T-helper 17 cell (primary cell): ENCODE data around the gene DND1. TPM values are rescaled to one million over a fixed set of nuclear protein-coding genes. Genes with fewer than 3 reads are reported as not detected.
A peak's percentile ranks its signal among the peaks of the same experiment; 100 is the strongest.
"Not testable (repeated sequence)": the region's sequence is repeated elsewhere in the genome, so short reads cannot be mapped to it uniquely, and the experiment has no call there.

Experiments
- ATAC-seq: fragments of 150-1000 bp; cut with Tn5 transposase; 2 replicates; pipeline ENCODE4 v1.10.0; 2021; ENCODE audit warnings: mild to moderate bottlenecking, moderate library complexity
- DNase-seq, 3 donors: peaks; one replicate each; pipeline versions ENCODE4 v3.0.0 to v3.0.0-alpha.2; 2020 to 2021
- H3K9me3 ChIP-seq: one replicate; pipeline ENCODE4 v1.7.0; 2013; ENCODE audit warnings: low read length, mild to moderate bottlenecking; ENCODE audit not compliant: control insufficient read depth, poor library complexity, severe bottlenecking
- H3K27ac Mint-ChIP-seq: one replicate; pipeline ENCODE4 v1.8.0; 2022; ENCODE audit warnings: mild to moderate bottlenecking, moderate library complexity, mixed read lengths
- H3K27me3 Mint-ChIP-seq: one replicate; pipeline ENCODE4 v1.8.0; 2022; ENCODE audit warnings: mixed read lengths
- H3K36me3 Mint-ChIP-seq: one replicate; pipeline ENCODE4 v1.8.0; 2022; ENCODE audit warnings: low read depth, mixed read lengths
- H3K4me1 Mint-ChIP-seq: one replicate; pipeline ENCODE4 v1.8.0; 2022; ENCODE audit warnings: mild to moderate bottlenecking, mixed read lengths
- H3K4me3 Mint-ChIP-seq: one replicate; pipeline ENCODE4 v1.8.0; 2022; ENCODE audit warnings: mild to moderate bottlenecking, moderate library complexity, mixed read lengths
- total RNA-seq, 4 donors: library from RNA in 2 of 4; stranded (reverse) in 2 of 4; gene quantifications; one replicate each; pipeline ENCODE4 v1.2.3 and lab custom pipeline; 2022 to 2026

The DND1 gene
- total RNA-seq, 2 donors from 2014 or later: 1.2 to 1.9 TPM

DNA sequence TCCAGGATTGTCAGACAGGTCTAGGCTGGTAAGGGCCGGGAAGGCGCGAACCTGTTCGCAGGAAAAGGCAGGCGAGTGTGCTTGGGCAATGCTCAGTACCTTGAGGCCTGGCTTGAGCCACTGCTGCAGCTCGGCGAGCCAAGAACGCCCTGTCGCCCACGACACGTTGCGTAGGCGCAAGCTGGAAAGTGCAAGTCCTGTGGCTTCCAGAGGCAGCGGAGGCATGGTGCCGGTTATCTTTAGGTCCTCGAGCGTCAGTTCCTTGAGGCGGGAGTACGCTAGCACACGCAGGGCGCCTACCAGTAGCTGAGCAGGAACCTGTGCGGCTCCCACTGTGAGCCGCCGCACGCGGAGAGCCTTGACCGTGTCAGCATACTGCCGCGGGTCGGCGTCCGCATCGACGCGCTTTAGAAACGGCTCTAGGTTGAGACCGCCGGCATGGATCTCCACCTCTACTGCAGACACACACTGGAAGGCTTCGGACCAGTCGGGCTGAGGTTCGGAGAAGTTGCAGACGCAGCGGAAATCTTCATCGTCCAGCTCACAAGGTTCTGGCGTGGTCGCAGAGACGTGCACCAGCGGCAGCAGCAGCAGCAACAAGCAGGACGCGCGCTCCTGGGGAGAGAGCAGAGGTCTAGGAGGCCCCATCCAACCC lies 40.9 kb downstream of the DND1 start:
- peak overlapping the region; percentile 86 for H3K27ac Mint-ChIP-seq
- H3K4me3 Mint-ChIP-seq: peak overlapping the region; percentile 92
- peaks cover 28% of the 10 kb centered on the region for H3K4me1 Mint-ChIP-seq
- peaks cover 10% of the 10 kb centered on the region for H3K27me3 Mint-ChIP-seq
- ATAC-seq (peak; percentile 85), DNase-seq (peak; percentile 20 to 34 (median 23))
- H3K36me3 Mint-ChIP-seq: peaks cover 3% of the 10 kb centered on the region
- no peaks in the 10 kb centered on the region for H3K9me3 ChIP-seq

- peaks cover 10% of the 10 kb centered on the region for H3K27me3 Mint-ChIP-seq
- H3K4me3 Mint-ChIP-seq: peak overlapping the region; percentile 92
- DNase-seq (peak in 2 of 3 donors; percentile 13 to 21), ATAC-seq (peak; percentile 79)
- H3K4me1 Mint-ChIP-seq: peaks cover 27% of the 10 kb centered on the region
- H3K27ac Mint-ChIP-seq: peak overlapping the region; percentile 86
- no peaks in the 10 kb centered on the region for H3K9me3 ChIP-seq
- peaks cover 3% of the 10 kb centered on the region for H3K36me3 Mint-ChIP-seq
These were observed 41.5 kb downstream of the DND1 start for GRCh38 chr5:140631831-140632365.

- ATAC-seq (no peak), DNase-seq (no peak)
- H3K4me3 Mint-ChIP-seq: peak overlapping the region; percentile 82
- peaks cover 3% of the 10 kb centered on the region for H3K36me3 Mint-ChIP-seq
- H3K27me3 Mint-ChIP-seq: peaks cover 10% of the 10 kb centered on the region
- H3K4me1 Mint-ChIP-seq: peaks cover 25% of the 10 kb centered on the region
- H3K9me3 ChIP-seq: no peaks in the 10 kb centered on the region
- peak overlapping the region; percentile 14 for H3K27ac Mint-ChIP-seq
These were observed 42.3 kb downstream of the DND1 start for GRCh38 chr5:140631036-140631417.

GRCh38 chr5:140630292-140631035 lies 42.9 kb downstream of the DND1 start:
- DNase-seq (no peak), ATAC-seq (no peak)
- Mint-ChIP-seq H3K4me3 (peak overlapping the region; percentile 82), H3K36me3 (peaks cover 3% of the 10 kb centered on the region), H3K27me3 (peaks cover 10% of the 10 kb centered on the region), H3K27ac (peak overlapping the region; percentile 14), H3K4me1 (peaks cover 25% of the 10 kb centered on the region)
- no peaks in the 10 kb centered on the region for H3K9me3 ChIP-seq

- H3K27ac Mint-ChIP-seq: no peak overlapping the region
- no peak for ATAC-seq
- H3K27me3 Mint-ChIP-seq: peaks cover 10% of the 10 kb centered on the region
- H3K9me3 ChIP-seq: no peaks in the 10 kb centered on the region
- peaks cover 3% of the 10 kb centered on the region for H3K36me3 Mint-ChIP-seq
- H3K4me3 Mint-ChIP-seq: no peak overlapping the region
- H3K4me1 Mint-ChIP-seq: peaks cover 21% of the 10 kb centered on the region
- DNase-seq: no peak
These were observed 44.7 kb downstream of the DND1 start for GRCh38 chr5:140628711-140629110.

DNA sequence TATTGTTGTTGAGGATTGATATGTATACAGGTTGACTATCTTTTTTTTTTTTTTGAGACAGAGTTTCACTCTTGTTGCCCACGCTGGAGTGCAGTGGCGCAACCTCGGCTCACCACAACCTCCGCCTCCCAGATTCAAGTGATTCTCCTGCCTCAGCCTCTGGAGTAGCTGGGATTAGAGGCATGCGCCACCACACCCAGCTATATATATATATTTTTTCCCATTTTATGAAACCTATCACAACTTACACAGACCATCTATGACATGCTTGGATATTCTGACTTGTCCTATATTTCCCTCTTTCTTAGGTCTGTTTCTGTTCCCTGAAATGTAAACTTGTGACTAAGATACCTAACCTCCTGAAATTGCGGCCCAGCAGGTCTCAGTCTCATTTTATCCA lies 45.4 kb downstream of the DND1 start:
- Mint-ChIP-seq H3K27me3 (peaks cover 10% of the 10 kb centered on the region), H3K36me3 (peaks cover 3% of the 10 kb centered on the region), H3K4me1 (peaks cover 15% of the 10 kb centered on the region), H3K27ac (no peak overlapping the region), H3K4me3 (no peak overlapping the region)
- no peaks in the 10 kb centered on the region for H3K9me3 ChIP-seq
- DNase-seq (no peak), ATAC-seq (no peak)

DNA sequence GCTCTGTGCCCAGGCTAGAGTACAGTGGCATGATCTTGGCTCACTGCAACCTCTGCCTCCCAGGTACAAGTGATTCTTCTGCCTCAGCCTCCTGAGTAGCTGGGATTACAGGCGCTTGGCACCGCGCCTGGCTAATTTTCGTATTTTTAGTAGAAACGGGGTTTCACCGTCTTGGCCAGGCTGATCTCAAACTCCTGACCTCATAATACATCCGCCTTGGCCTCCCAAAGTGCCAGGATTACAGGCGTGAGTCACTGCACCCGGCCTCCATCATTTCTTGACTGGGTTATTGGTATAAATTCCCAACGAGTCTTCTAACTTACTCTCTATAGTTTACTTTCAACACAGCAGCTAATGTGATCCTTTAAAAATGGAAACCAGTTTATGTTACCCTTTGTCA lies 48.5 kb downstream of the DND1 start:
- H3K27ac Mint-ChIP-seq, H3K4me3 Mint-ChIP-seq, H3K9me3 ChIP-seq, H3K36me3 Mint-ChIP-seq, H3K4me1 Mint-ChIP-seq, ATAC-seq, DNase-seq: not testable (repeated sequence)
- H3K27me3 Mint-ChIP-seq: peaks cover 19% of the 10 kb centered on the region

DNA sequence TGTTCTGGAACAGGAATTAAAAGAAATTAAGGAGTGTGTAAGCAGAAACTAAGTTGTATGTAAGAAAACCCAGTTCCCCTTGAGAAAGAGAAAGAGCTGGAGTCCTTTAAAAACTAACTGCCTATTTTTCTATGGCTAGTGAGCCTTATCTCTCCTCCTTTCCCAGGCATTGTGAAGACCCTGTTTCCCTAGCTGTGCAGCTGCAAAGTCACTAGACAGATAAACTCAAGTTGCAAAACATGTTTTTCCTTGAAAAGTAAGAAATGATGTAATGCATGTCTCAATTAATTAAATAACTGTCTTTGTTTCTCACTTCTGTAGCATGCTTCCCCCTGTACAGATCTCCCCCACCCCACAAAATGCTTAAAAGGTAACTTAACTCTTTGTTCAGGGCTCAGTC lies 50.3 kb downstream of the DND1 start:
- H3K27ac Mint-ChIP-seq, H3K4me3 Mint-ChIP-seq, H3K4me1 Mint-ChIP-seq, DNase-seq, ATAC-seq, H3K9me3 ChIP-seq, H3K36me3 Mint-ChIP-seq: not testable (repeated sequence)
- peaks cover 21% of the 10 kb centered on the region for H3K27me3 Mint-ChIP-seq

DNA sequence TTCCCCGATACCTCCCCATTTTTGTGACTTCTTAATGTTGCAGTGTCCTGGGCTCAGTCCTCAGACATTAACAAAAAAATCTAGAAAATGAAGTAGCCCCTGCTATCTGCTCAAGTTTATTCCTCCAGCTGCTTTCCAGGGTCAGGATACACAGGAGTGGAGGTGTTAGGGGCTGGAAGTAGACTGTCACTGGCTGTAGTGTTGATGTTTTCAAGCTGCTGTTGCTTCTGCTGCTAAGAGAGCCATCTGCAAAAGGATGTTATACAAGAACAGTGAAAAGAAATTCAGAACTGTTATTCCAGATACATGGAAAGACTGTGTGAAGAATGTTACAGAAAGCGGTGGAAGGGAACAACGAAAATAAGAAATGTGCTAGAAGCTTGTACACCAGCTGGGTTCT lies 51.1 kb downstream of the DND1 start:
- no peak overlapping the region for H3K4me3 Mint-ChIP-seq
- H3K36me3 Mint-ChIP-seq: peaks cover 2% of the 10 kb centered on the region
- H3K27me3 Mint-ChIP-seq: peaks cover 27% of the 10 kb centered on the region
- no peak for DNase-seq
- H3K4me1 Mint-ChIP-seq: no peaks in the 10 kb centered on the region
- H3K27ac Mint-ChIP-seq: peak overlapping the region; percentile 69
- ATAC-seq: no peak
- H3K9me3 ChIP-seq: no peaks in the 10 kb centered on the region

Other genes starting within 250 kb of the DND1 start
- 10 to 100 TPM in 1 of 2 donors, 1 to 10 TPM in 1; 9.1 to 14.0 TPM for gene EIF4EBP3, start 125.9 kb downstream of the DND1 start, total RNA-seq
- gene SRA1, start 116.1 kb downstream of the DND1 start, total RNA-seq: 10 to 100 TPM; 29.9 to 33.2 TPM
- gene APBB3, start 109.0 kb downstream of the DND1 start, total RNA-seq: 10 to 100 TPM; 47.5 to 59.0 TPM
- 10 to 100 TPM; 43.2 to 45.0 TPM for gene SLC35A4, start 108.7 kb downstream of the DND1 start, total RNA-seq
- gene CD14, start 40.4 kb downstream of the DND1 start, total RNA-seq: 1 to 10 TPM; 1.4 to 9.2 TPM
- 10 to 100 TPM; 18.3 to 23.1 TPM for gene TMCO6, start 34.1 kb downstream of the DND1 start, total RNA-seq
- 10 to 100 TPM; 40.7 to 46.2 TPM for gene NDUFA2, start 25.9 kb downstream of the DND1 start, total RNA-seq
- 100 to 1,000 TPM; 168 to 172 TPM for gene IK, start 25.7 kb downstream of the DND1 start, total RNA-seq
- 10 to 100 TPM; 34.8 to 36.3 TPM for gene WDR55, start 8.7 kb downstream of the DND1 start, total RNA-seq
- gene HARS1, start 17.8 kb upstream of the DND1 start, total RNA-seq: 10 to 100 TPM; 44.8 to 49.3 TPM
- gene HARS2, start 17.9 kb upstream of the DND1 start, total RNA-seq: 10 to 100 TPM; 33.5 to 34.9 TPM
- 10 to 100 TPM; 40.9 to 41.5 TPM for gene ZMAT2, start 26.9 kb upstream of the DND1 start, total RNA-seq
- gene PCDHA1, start 112.6 kb upstream of the DND1 start, total RNA-seq: not detected
- gene PCDHA2, start 121.3 kb upstream of the DND1 start, total RNA-seq: not detected
- not detected for gene PCDHA3, start 127.5 kb upstream of the DND1 start, total RNA-seq
- not detected for gene PCDHA4, start 133.5 kb upstream of the DND1 start, total RNA-seq
- not detected for gene PCDHA5, start 148.0 kb upstream of the DND1 start, total RNA-seq
- gene PCDHA6, start 154.4 kb upstream of the DND1 start, total RNA-seq: not detected
- not detected for gene PCDHA7, start 160.7 kb upstream of the DND1 start, total RNA-seq
- not detected for gene PCDHA8, start 167.6 kb upstream of the DND1 start, total RNA-seq
- not detected for gene PCDHA9, start 174.8 kb upstream of the DND1 start, total RNA-seq
- gene PCDHA10, start 182.3 kb upstream of the DND1 start, total RNA-seq: not detected
- gene PCDHA11, start 195.4 kb upstream of the DND1 start, total RNA-seq: not detected
- not detected for gene PCDHA12, start 201.7 kb upstream of the DND1 start, total RNA-seq
- gene PCDHA13, start 208.5 kb upstream of the DND1 start, total RNA-seq: not detected